Neural progenitor cell (in vitro differentiated cells): ENCODE results near the gene LUZP1. TPM values are rescaled to one million over a fixed set of nuclear protein-coding genes. Genes with fewer than 3 reads are reported as not detected.

Source experiments
- DNase-seq: peaks from one replicate; pipeline ENCODE4 v3.0.0-alpha.2; 2016; ENCODE audit warnings: low spot score
- H2AFZ ChIP-seq: fragments of 200-600 bp; sonication (generic); replicated peaks from 2 replicates; pipeline ENCODE4 v1.6.1; 2016; ENCODE audit warnings: antibody characterized with exemption
- H3F3A ChIP-seq: fragments of 200-600 bp; sonication (generic); 2 replicates; pipeline ENCODE4 v1.6.1; 2016; ENCODE audit warnings: antibody characterized with exemption, low read depth
- H3K27ac ChIP-seq: fragments of 200-600 bp; sonication (generic); 2 replicates; pipeline ENCODE4 v1.5.1; 2016; ENCODE audit warnings: mild to moderate bottlenecking
- H3K27me3 ChIP-seq: fragments of 200-600 bp; sonication (generic); 2 replicates; pipeline ENCODE4 v1.6.1; 2016; ENCODE audit warnings: mild to moderate bottlenecking, moderate library complexity
- H3K36me3 ChIP-seq: fragments of 200-600 bp; sonication (generic); 2 replicates; pipeline ENCODE4 v1.5.1; 2016
- H3K4me1 ChIP-seq: fragments of 200-600 bp; sonication (generic); 2 replicates; pipeline ENCODE4 v1.6.1; 2016; ENCODE audit warnings: mixed run types
- H3K4me2 ChIP-seq: fragments of 200-600 bp; sonication (generic); 2 replicates; pipeline ENCODE4 v1.6.1; 2016
- H3K4me3 ChIP-seq: fragments of 200-600 bp; sonication (generic); 2 replicates; pipeline ENCODE4 v1.5.1; 2016
- H3K79me2 ChIP-seq: fragments of 200-600 bp; sonication (generic); 2 replicates; pipeline ENCODE4 v1.6.1; 2016; ENCODE audit warnings: low read depth
- H3K9ac ChIP-seq: fragments of 200-600 bp; sonication (generic); 2 replicates; pipeline ENCODE4 v1.6.1; 2016
- H3K9me3 ChIP-seq: fragments of 200-600 bp; sonication (generic); 2 replicates; pipeline ENCODE4 v1.5.1; 2016; ENCODE audit warnings: low read depth
- H4K20me1 ChIP-seq: fragments of 200-600 bp; sonication (generic); 2 replicates; pipeline ENCODE4 v1.6.1; 2016; ENCODE audit warnings: low read depth
- H3K27ac Mint-ChIP-seq: 3 replicates; pipeline ENCODE4 v1.8.0; 2021; ENCODE audit warnings: mixed read lengths
- H3K27me3 Mint-ChIP-seq: 2 replicates; pipeline ENCODE4 v1.8.0; 2022; ENCODE audit warnings: low read depth, mild to moderate bottlenecking, inconsistent platforms, moderate library complexity, mixed read lengths; ENCODE audit not compliant: insufficient read depth
- H3K36me3 Mint-ChIP-seq: 3 replicates; pipeline ENCODE4 v1.8.0; 2021; ENCODE audit warnings: mixed read lengths
- H3K4me1 Mint-ChIP-seq: 3 replicates; pipeline ENCODE4 v1.8.0; 2021; ENCODE audit warnings: mixed read lengths
- H3K4me3 Mint-ChIP-seq: 3 replicates; pipeline ENCODE4 v1.8.0; 2021; ENCODE audit warnings: mild to moderate bottlenecking, moderate library complexity, mixed read lengths
- H3K9me3 Mint-ChIP-seq: 3 replicates; pipeline ENCODE4 v1.8.0; 2020; ENCODE audit warnings: mixed read lengths
- CTCF ChIP-seq: fragments of 200-600 bp; sonication (generic); IDR thresholded peaks from 2 replicates; pipeline ENCODE4 v1.5.1; 2017; ENCODE audit warnings: antibody characterized with exemption, mild to moderate bottlenecking
- EZH2 ChIP-seq: fragments of 200-600 bp; sonication (generic); IDR thresholded peaks from 2 replicates; pipeline ENCODE4 v1.6.1; 2017; ENCODE audit warnings: antibody characterized with exemption, mild to moderate bottlenecking, moderate library complexity
- EZH2phosphoT487 ChIP-seq: fragments of 200-600 bp; sonication (generic); IDR thresholded peaks from 2 replicates; pipeline ENCODE4 v1.6.1; 2017; ENCODE audit warnings: antibody characterized with exemption
- total RNA-seq: library from RNA; depleted of rRNA; stranded (reverse); fragments of >200 nt; gene quantifications from 2 replicates; pipeline ENCODE4 v1.2.3, GENCODE V29; 2015; ENCODE audit warnings: low replicate concordance

LUZP1 gene
- total RNA-seq, 1 donor from 2014 or later: 39.1 TPM

- H3K4me3 Mint-ChIP-seq: peak overlapping the region; percentile 82
- H3K4me1 Mint-ChIP-seq: peaks cover 6% of the 10 kb centered on the region
- Histone ChIP-seq H4K20me1 (peaks cover 14% of the 10 kb centered on the region), H3K27me3 (peaks cover 58% of the 10 kb centered on the region), H2AFZ (peak overlapping the region; percentile 64), H3K79me2 (no peaks in the 10 kb centered on the region), H3K9ac (no peak overlapping the region), H3K4me1 (no peaks in the 10 kb centered on the region), H3K9me3 (no peaks in the 10 kb centered on the region), H3K36me3 (no peaks in the 10 kb centered on the region), H3K4me3 (peak overlapping the region; percentile 56), H3K4me2 (peak overlapping the region; percentile 86), H3K27ac (no peak overlapping the region), H3F3A (peaks cover 5% of the 10 kb centered on the region)
- H3K9me3 Mint-ChIP-seq: no peaks in the 10 kb centered on the region
- H3K27ac Mint-ChIP-seq: no peak overlapping the region
- TF ChIP-seq CTCF (peak; percentile 31), EZH2phosphoT487 (no peak), EZH2 (peak; percentile 31)
- peak; percentile 91 for DNase-seq
- peaks cover 13% of the 10 kb centered on the region for H3K27me3 Mint-ChIP-seq
- no peaks in the 10 kb centered on the region for H3K36me3 Mint-ChIP-seq
These were observed 9.1 kb upstream of the LUZP1 start for GRCh38 chr1:23177438-23178380.

- Histone ChIP-seq H2AFZ (peak overlapping the region; percentile 64), H3K4me2 (peak overlapping the region; percentile 86), H3K36me3 (no peaks in the 10 kb centered on the region), H3K27ac (no peak overlapping the region), H3K27me3 (peaks cover 58% of the 10 kb centered on the region), H3K4me1 (no peaks in the 10 kb centered on the region), H3K9me3 (no peaks in the 10 kb centered on the region), H3K9ac (no peak overlapping the region), H3K4me3 (peak overlapping the region; percentile 56), H3K79me2 (no peaks in the 10 kb centered on the region), H4K20me1 (peaks cover 14% of the 10 kb centered on the region), H3F3A (peaks cover 5% of the 10 kb centered on the region)
- Mint-ChIP-seq H3K36me3 (no peaks in the 10 kb centered on the region), H3K27me3 (peaks cover 13% of the 10 kb centered on the region), H3K4me1 (peaks cover 6% of the 10 kb centered on the region), H3K4me3 (peak overlapping the region; percentile 82), H3K9me3 (no peaks in the 10 kb centered on the region), H3K27ac (peak overlapping the region; percentile 46)
- DNase-seq: no peak
- TF ChIP-seq EZH2phosphoT487: no peak
- no peak for TF ChIP-seq CTCF
- TF ChIP-seq EZH2: no peak
These were observed 8.4 kb upstream of the LUZP1 start for GRCh38 chr1:23177031-23177430.

GRCh38 chr1:23174426-23175110, 5.9 kb upstream of the LUZP1 start:
- Mint-ChIP-seq H3K27me3 (peaks cover 13% of the 10 kb centered on the region), H3K9me3 (no peaks in the 10 kb centered on the region)

More at GRCh38 chr1:23174426-23175110, 5.9 kb upstream of the LUZP1 start:
- H3F3A ChIP-seq: peaks cover 5% of the 10 kb centered on the region
- H3K9me3 ChIP-seq: no peaks in the 10 kb centered on the region
- H3K4me1 Mint-ChIP-seq: peaks cover 11% of the 10 kb centered on the region
- no peak overlapping the region for H2AFZ ChIP-seq
- no peak overlapping the region for H3K4me2 ChIP-seq
- no peak overlapping the region for H3K27ac Mint-ChIP-seq
- no peak overlapping the region for H3K9ac ChIP-seq
- H3K36me3 ChIP-seq: no peaks in the 10 kb centered on the region
- H4K20me1 ChIP-seq: peaks cover 14% of the 10 kb centered on the region
- H3K4me3 ChIP-seq: no peak overlapping the region
- TF ChIP-seq EZH2phosphoT487 (no peak), CTCF (no peak), EZH2 (no peak)
- peaks cover 52% of the 10 kb centered on the region for H3K27me3 ChIP-seq
- no peaks in the 10 kb centered on the region for H3K36me3 Mint-ChIP-seq
- H3K79me2 ChIP-seq: no peaks in the 10 kb centered on the region
- no peak overlapping the region for H3K4me3 Mint-ChIP-seq
- H3K4me1 ChIP-seq: no peaks in the 10 kb centered on the region
- no peak for DNase-seq
- no peak overlapping the region for H3K27ac ChIP-seq
